Tibial artery (tissue), 4 donors: ENCODE results near the gene GLRX3.
A peak's percentile ranks its signal among the peaks of the same experiment; 100 is the strongest.

Source experiments
- DNase-seq, 2 donors: peaks; one replicate each; pipeline ENCODE4 v3.0.0-alpha.2; 2019
- H3K27ac ChIP-seq, 2 donors: fragments of 200-600 bp; sonication (generic) in 1 of 2; 1 replicate in 1 of 2; 2 replicates in 1 of 2; pipeline ENCODE4 v1.5.1; 2018 to 2019; ENCODE audit warnings: mild to moderate bottlenecking in 1 of 2
- H3K27me3 ChIP-seq, 2 donors: fragments of 200-600 bp; sonication (generic) in 1 of 2; one replicate each; pipeline versions ENCODE4 v1.5.1 to v1.6.0; 2016 to 2019
- H3K36me3 ChIP-seq, 3 donors: fragments of 200-600 bp; sonication (generic) in 2 of 3; one replicate each; pipeline ENCODE4 v1.5.1; 2016 to 2019; ENCODE audit warnings: mild to moderate bottlenecking in 2 of 3
- H3K4me1 ChIP-seq, 4 donors: fragments of 200-600 bp; sonication (generic) in 2 of 4; 1 replicate in 3 of 4; 2 replicates in 1 of 4; pipeline ENCODE4 v1.5.1; 2016 to 2019
- H3K4me3 ChIP-seq, 2 donors: fragments of 200-600 bp; sonication (generic) in 1 of 2; 1 replicate in 1 of 2; 2 replicates in 1 of 2; pipeline ENCODE4 v1.5.1; 2018 to 2019; ENCODE audit warnings: mild to moderate bottlenecking in 2 of 2
- H3K9me3 ChIP-seq, 3 donors: fragments of 200-600 bp; sonication (generic) in 1 of 3; one replicate each; pipeline ENCODE4 v1.5.1; 2016 to 2019
- CTCF ChIP-seq, 2 experiments: fragments of 200-600 bp in 1 of 2; fragments of 450-650 bp in 1 of 2; IDR thresholded peaks; one replicate each; pipeline ENCODE4 v1.5.1; 2017 to 2019; ENCODE audit warnings: antibody characterized with exemption in 2 of 2, mild to moderate bottlenecking in 1 of 2, moderate library complexity in 1 of 2
- intact Hi-C: fragments of 100-400 bp; cut with DNase I; formaldehyde crosslinking; loops from one replicate; pipeline ENCODE4 v1.15.0; 2023; ENCODE audit warnings: low total_unique reads

Gene GLRX3

GRCh38 chr10:130222381-130222780, 86.2 kb downstream of the GLRX3 start:
- intact Hi-C loops: no loop called here
- Histone ChIP-seq H3K4me3 (no peak overlapping the region), H3K9me3 (peaks cover 0 to 7% (median 7%) of the 10 kb centered on the region in 3 donors), H3K27me3 (no peaks in the 10 kb centered on the region), H3K4me1 (no peaks in the 10 kb centered on the region), H3K36me3 (no peaks in the 10 kb centered on the region), H3K27ac (no peak overlapping the region)
- DNase-seq: peak in 1 of 2 donors; percentile 51
- no peak for TF ChIP-seq CTCF (IDR thresholded peaks at IDR 0.05)

GRCh38 chr10:130224228-130224627, 88.0 kb downstream of the GLRX3 start:
- Histone ChIP-seq H3K4me1 (no peaks in the 10 kb centered on the region), H3K4me3 (no peak overlapping the region), H3K36me3 (no peaks in the 10 kb centered on the region), H3K9me3 (peaks cover 0 to 15% (median 14%) of the 10 kb centered on the region in 3 donors), H3K27me3 (no peaks in the 10 kb centered on the region), H3K27ac (no peak overlapping the region)
- intact Hi-C loops: no loop called here
- no peak for TF ChIP-seq CTCF (IDR thresholded peaks at IDR 0.05)
- DNase-seq: peak in 1 of 2 donors; percentile 5

- Histone ChIP-seq H3K36me3 (no peaks in the 10 kb centered on the region), H3K4me3 (no peak overlapping the region), H3K4me1 (no peaks in the 10 kb centered on the region), H3K27me3 (no peaks in the 10 kb centered on the region), H3K9me3 (peaks cover 0 to 15% (median 14%) of the 10 kb centered on the region in 3 donors), H3K27ac (no peak overlapping the region)
- intact Hi-C loops: no loop called here
- no peak for DNase-seq
- no peak for TF ChIP-seq CTCF (IDR thresholded peaks at IDR 0.05)
These were observed 89.8 kb downstream of the GLRX3 start for GRCh38 chr10:130226012-130226411.

- DNase-seq: no peak
These were observed 91.7 kb downstream of the GLRX3 start for GRCh38 chr10:130227883-130228282.

More at GRCh38 chr10:130227883-130228282, 91.7 kb downstream of the GLRX3 start:
- Histone ChIP-seq H3K4me3 (no peak overlapping the region), H3K9me3 (peaks cover 0 to 15% (median 14%) of the 10 kb centered on the region in 3 donors), H3K27me3 (no peaks in the 10 kb centered on the region), H3K4me1 (no peaks in the 10 kb centered on the region), H3K36me3 (no peaks in the 10 kb centered on the region), H3K27ac (no peak overlapping the region)
- no peak for TF ChIP-seq CTCF (IDR thresholded peaks at IDR 0.05)
- intact Hi-C loops: no loop called here
